ENCODE results near the gene DENND1C. TPM values are rescaled to one million over a fixed set of nuclear protein-coding genes. Genes with fewer than 3 reads are reported as not detected.

Gene DENND1C
- total RNA-seq, 1 experiment from 2014 or later = 0.11 TPM

DNA sequence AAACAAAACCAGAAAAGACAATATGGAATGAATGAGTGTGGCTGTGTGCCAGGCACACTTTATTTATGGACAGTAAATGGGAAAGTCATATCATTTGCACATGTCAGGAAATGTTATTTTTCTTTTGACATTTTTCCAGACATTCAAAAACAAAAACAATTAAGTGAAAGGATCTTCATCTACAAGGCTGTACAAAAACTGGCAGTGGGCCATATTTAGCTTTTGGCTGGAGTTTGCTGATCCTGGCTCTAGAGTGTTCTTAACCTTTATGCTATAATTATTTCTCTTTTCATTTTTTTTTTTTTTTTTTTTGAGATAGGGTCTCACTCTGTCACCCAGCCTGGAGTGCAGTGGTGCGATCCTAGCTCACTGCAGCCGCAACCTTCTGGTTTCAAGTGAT lies 42.7 kb upstream of the DENND1C start:
- CTCF ChIA-PET = interaction anchor here (0.7 kb wide), 2 partner anchors 8 to 1245 kb away, joined by 3 to 5 read pairs; no protein-coding TSS in a partner anchor

DNA sequence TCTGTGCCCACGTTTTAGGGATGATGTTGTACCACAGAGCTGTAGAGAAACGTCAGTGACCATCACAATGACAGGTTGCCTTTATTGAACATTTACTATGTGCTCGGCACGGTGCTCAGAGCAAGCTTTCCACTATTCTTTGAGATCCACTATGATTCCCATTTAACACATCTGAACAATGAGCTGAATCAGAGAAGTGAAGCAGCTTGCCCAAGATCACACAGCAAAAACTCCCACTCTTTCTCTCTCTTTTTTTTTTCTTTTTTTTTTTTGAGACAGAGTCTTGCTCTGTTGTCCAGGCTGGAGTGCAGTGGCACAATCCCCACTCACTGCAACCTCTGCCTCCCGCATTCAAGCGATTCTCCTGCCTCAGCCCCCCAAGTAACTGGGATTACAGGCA lies 41.1 kb upstream of the DENND1C start:
- no peak for TF ChIP-seq EZH2 (IDR thresholded peaks at IDR 0.05; ENCODE audit: borderline replicate concordance, low read depth, low read length, poor library complexity, severe bottlenecking)
- no peak for TF ChIP-seq CTCF (conservative IDR thresholded peaks at IDR 0.05; ENCODE audit: low read depth, low read length)
- ChIA-PET CTCF (no interaction called here), POLR2A (ENCODE audit: low non-redundant PET) (no interaction called here)
- H3K27ac ChIP-seq (ENCODE audit: low read depth, low read length, poor library complexity, severe bottlenecking) = no peak overlapping the region
- no peaks in the 10 kb centered on the region for H3K27me3 ChIP-seq (replicated peaks; ENCODE audit: insufficient read depth, low read depth, low read length, poor library complexity)
- no TSS peak for BruUV-seq (replicated peaks)
- no peak for DNase-seq (ENCODE audit: low spot score)
- H3K4me3 ChIP-seq (ENCODE audit: low read depth, low read length, poor library complexity, severe bottlenecking) = no peak overlapping the region
- intact Hi-C loops (cut with micrococcal nuclease; ENCODE audit: unreplicated experiment) = no loop called here
- no peaks in the 10 kb centered on the region for H3K9me3 ChIP-seq (ENCODE audit: low read depth, low read length, poor library complexity, severe bottlenecking)
- no peaks in the 10 kb centered on the region for H3K36me3 ChIP-seq (ENCODE audit: insufficient read depth, low read length, poor library complexity, severe bottlenecking)
- peaks cover under 1% of the 10 kb centered on the region for H3K4me1 ChIP-seq (ENCODE audit: insufficient read depth, low read length, poor library complexity, severe bottlenecking)

More for the DNA sequence above, 42.7 kb upstream of the DENND1C start:
- Histone ChIP-seq H3K4me1 (ENCODE audit: insufficient read depth, low read length, poor library complexity, severe bottlenecking) (peaks cover 4% of the 10 kb centered on the region), H3K9me3 (ENCODE audit: low read depth, low read length, poor library complexity, severe bottlenecking) (no peaks in the 10 kb centered on the region), H3K27me3 (replicated peaks; ENCODE audit: insufficient read depth, low read depth, low read length, poor library complexity) (no peaks in the 10 kb centered on the region), H3K4me3 (ENCODE audit: low read depth, low read length, poor library complexity, severe bottlenecking) (no peak overlapping the region), H3K36me3 (ENCODE audit: insufficient read depth, low read length, poor library complexity, severe bottlenecking) (no peaks in the 10 kb centered on the region), H3K27ac (ENCODE audit: low read depth, low read length, poor library complexity, severe bottlenecking) (no peak overlapping the region)
- no TSS peak for BruUV-seq (replicated peaks)
- no peak for DNase-seq (ENCODE audit: low spot score)
- TF ChIP-seq EZH2 (IDR thresholded peaks at IDR 0.05; ENCODE audit: borderline replicate concordance, low read depth, low read length, poor library complexity, severe bottlenecking) (no peak), CTCF (conservative IDR thresholded peaks at IDR 0.05; ENCODE audit: low read depth, low read length) (no peak)
- intact Hi-C loops (cut with micrococcal nuclease; ENCODE audit: unreplicated experiment) = no loop called here
- POLR2A ChIA-PET (ENCODE audit: low non-redundant PET) = no interaction called here

DNA sequence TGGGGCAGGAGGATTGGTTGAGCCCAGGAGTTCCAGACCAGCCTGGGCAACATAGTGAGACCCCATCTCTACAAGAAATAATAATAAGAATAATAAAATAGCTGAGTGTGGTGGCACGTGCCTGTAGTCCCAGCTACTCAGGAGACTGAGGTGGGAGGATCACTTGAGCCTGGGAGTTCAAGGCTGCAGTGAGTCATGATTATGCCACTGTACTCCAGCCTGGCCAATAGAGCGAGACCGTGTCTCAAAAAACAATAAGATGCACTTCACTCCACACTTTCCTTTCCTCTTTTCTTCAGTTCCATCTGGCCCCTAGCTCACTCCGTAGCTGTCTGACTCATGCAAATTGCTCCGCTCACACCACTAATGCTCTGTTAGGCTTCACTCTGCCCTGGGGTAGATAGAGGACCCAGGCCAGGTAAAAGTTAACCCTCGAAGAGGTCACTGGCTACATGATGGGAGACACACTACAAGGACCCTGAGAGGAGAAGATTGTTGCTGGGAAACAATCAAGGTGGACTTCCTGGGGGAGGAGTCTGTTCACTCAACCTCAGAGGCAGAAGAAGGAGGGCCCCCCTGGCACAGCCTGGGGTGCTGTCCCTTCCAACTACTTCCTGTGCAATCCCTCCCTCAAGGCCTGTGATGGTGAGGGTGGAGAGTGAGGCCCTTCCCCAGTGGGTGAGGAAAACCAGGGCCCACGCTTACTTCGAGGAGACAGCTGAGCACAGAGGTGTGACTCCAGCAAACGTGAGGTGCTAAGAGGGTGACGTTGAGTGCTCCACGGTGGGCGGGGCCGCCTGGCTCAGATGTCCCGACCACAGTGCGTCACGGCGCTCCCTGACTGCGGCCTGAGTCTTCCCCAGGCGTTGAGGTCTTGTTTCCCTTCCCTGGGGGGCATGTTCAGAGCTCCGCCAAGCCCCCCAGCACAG lies 40.4 kb upstream of the DENND1C start:
- no TSS peak for BruUV-seq (replicated peaks)
- no peak overlapping the region for H3K4me3 ChIP-seq (ENCODE audit: low read depth, low read length, poor library complexity, severe bottlenecking)
- POLR2A ChIA-PET (ENCODE audit: low non-redundant PET) = no interaction called here

More for the DNA sequence above, 40.4 kb upstream of the DENND1C start:
- H3K27ac ChIP-seq (ENCODE audit: low read depth, low read length, poor library complexity, severe bottlenecking) = no peak overlapping the region
- peaks cover 3% of the 10 kb centered on the region for H3K4me1 ChIP-seq (ENCODE audit: insufficient read depth, low read length, poor library complexity, severe bottlenecking)
- no peaks in the 10 kb centered on the region for H3K27me3 ChIP-seq (replicated peaks; ENCODE audit: insufficient read depth, low read depth, low read length, poor library complexity)
- H3K36me3 ChIP-seq (ENCODE audit: insufficient read depth, low read length, poor library complexity, severe bottlenecking) = no peaks in the 10 kb centered on the region
- no peak for DNase-seq (ENCODE audit: low spot score)
- CTCF ChIA-PET = no interaction called here
- TF ChIP-seq EZH2 (IDR thresholded peaks at IDR 0.05; ENCODE audit: borderline replicate concordance, low read depth, low read length, poor library complexity, severe bottlenecking) (no peak), CTCF (conservative IDR thresholded peaks at IDR 0.05; ENCODE audit: low read depth, low read length) (no peak)
- H3K9me3 ChIP-seq (ENCODE audit: low read depth, low read length, poor library complexity, severe bottlenecking) = no peaks in the 10 kb centered on the region
- intact Hi-C loops (cut with micrococcal nuclease; ENCODE audit: unreplicated experiment) = no loop called here
